C4-2B (cell line): ENCODE results near the gene KCND1.

Experiments used
- ZFX ChIP-seq: fragments of 450-650 bp; IDR thresholded peaks from 2 replicates; pipeline ENCODE4 v1.6.1; 2017
- TF ChIP-seq, protein P1 (sequence below): fragments of 450-650 bp; conservative IDR thresholded peaks from 2 replicates; pipeline ENCODE4 v1.5.1; 2017; ENCODE audit warnings: mild to moderate bottlenecking

GRCh38 chrX:48972220-48973164 lies 848 bp upstream of the KCND1 start:
- TF ChIP-seq, protein P1, sequence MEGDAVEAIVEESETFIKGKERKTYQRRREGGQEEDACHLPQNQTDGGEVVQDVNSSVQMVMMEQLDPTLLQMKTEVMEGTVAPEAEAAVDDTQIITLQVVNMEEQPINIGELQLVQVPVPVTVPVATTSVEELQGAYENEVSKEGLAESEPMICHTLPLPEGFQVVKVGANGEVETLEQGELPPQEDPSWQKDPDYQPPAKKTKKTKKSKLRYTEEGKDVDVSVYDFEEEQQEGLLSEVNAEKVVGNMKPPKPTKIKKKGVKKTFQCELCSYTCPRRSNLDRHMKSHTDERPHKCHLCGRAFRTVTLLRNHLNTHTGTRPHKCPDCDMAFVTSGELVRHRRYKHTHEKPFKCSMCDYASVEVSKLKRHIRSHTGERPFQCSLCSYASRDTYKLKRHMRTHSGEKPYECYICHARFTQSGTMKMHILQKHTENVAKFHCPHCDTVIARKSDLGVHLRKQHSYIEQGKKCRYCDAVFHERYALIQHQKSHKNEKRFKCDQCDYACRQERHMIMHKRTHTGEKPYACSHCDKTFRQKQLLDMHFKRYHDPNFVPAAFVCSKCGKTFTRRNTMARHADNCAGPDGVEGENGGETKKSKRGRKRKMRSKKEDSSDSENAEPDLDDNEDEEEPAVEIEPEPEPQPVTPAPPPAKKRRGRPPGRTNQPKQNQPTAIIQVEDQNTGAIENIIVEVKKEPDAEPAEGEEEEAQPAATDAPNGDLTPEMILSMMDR, result peak; percentile 68
- no peak for TF ChIP-seq ZFX
